Measurements from ENCODE around the gene XG. TPM values are rescaled to one million over a fixed set of nuclear protein-coding genes. Genes with fewer than 3 reads are reported as not detected.

Gene XG
- total RNA-seq, 1 experiment from 2014 or later = 1.0 TPM

DNA sequence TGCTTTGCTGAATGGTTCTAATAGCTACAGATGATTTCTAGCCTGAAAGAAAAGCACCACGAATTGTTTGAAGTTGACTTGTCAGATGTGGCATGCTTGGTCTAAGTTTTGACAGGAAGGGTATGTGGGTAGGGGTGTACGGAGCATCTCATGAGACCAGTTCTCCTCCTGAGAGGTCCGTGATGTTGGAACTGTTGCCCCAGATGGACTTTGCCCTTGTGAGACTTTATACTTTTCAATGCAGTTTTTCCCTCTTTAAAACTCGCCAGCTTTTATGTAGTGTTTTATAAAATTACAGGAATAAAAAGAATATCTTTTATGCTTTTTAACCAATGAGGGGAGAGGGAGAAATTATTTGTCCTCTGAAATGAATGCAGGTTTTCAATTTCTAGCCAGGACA is 16.6 kb upstream of the XG start:
- Mint-ChIP-seq H3K9me3 (peaks cover 11% of the 10 kb centered on the region), H3K4me1 (no peaks in the 10 kb centered on the region), H3K27ac (no peak overlapping the region), H3K27me3 (ENCODE audit: low read depth) (no peaks in the 10 kb centered on the region; the same call in 1 of the 2 replicates), H3K36me3 (peaks cover 27% of the 10 kb centered on the region), H3K4me3 (no peak overlapping the region)
- DNase-seq (ENCODE audit: low spot score) = no peak
- TF ChIP-seq, protein P1, sequence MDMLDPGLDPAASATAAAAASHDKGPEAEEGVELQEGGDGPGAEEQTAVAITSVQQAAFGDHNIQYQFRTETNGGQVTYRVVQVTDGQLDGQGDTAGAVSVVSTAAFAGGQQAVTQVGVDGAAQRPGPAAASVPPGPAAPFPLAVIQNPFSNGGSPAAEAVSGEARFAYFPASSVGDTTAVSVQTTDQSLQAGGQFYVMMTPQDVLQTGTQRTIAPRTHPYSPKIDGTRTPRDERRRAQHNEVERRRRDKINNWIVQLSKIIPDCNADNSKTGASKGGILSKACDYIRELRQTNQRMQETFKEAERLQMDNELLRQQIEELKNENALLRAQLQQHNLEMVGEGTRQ (CRISPR knock-in tag; IDR thresholded peaks at IDR 0.05) = no peak
- no peak for TF ChIP-seq JAZF1 (CRISPR knock-in tag; IDR thresholded peaks at IDR 0.05)
- no peak for TF ChIP-seq TEAD4 (CRISPR knock-in tag; IDR thresholded peaks at IDR 0.05)
- no peak for TF ChIP-seq CREM (CRISPR knock-in tag; IDR thresholded peaks at IDR 0.05)
- no peak for TF ChIP-seq GABPB1 (CRISPR knock-in tag; IDR thresholded peaks at IDR 0.05)
- no peak for TF ChIP-seq SP1 (CRISPR knock-in tag; conservative IDR thresholded peaks at IDR 0.05)
- TF ChIP-seq, protein P2, sequence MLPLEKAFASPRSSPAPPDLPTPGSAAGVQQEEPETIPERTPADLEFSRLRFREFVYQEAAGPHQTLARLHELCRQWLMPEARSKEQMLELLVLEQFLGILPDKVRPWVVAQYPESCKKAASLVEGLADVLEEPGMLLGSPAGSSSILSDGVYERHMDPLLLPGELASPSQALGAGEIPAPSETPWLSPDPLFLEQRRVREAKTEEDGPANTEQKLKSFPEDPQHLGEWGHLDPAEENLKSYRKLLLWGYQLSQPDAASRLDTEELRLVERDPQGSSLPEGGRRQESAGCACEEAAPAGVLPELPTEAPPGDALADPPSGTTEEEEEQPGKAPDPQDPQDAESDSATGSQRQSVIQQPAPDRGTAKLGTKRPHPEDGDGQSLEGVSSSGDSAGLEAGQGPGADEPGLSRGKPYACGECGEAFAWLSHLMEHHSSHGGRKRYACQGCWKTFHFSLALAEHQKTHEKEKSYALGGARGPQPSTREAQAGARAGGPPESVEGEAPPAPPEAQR (CRISPR knock-in tag; IDR thresholded peaks at IDR 0.05) = no peak
- TF ChIP-seq, protein P3, sequence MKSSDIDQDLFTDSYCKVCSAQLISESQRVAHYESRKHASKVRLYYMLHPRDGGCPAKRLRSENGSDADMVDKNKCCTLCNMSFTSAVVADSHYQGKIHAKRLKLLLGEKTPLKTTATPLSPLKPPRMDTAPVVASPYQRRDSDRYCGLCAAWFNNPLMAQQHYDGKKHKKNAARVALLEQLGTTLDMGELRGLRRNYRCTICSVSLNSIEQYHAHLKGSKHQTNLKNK (CRISPR knock-in tag; IDR thresholded peaks at IDR 0.05) = no peak
- TF ChIP-seq ZNF416 (CRISPR knock-in tag; IDR thresholded peaks at IDR 0.05) = no peak
- TF ChIP-seq NR1H2 (CRISPR knock-in tag; IDR thresholded peaks at IDR 0.05) = no peak
- no peak for TF ChIP-seq SMAD3 (CRISPR knock-in tag; IDR thresholded peaks at IDR 0.05; ENCODE audit: borderline replicate concordance)
- no peak for TF ChIP-seq ZNF317 (CRISPR knock-in tag; IDR thresholded peaks at IDR 0.05; ENCODE audit: borderline replicate concordance, low read depth)
- TF ChIP-seq, protein P4, sequence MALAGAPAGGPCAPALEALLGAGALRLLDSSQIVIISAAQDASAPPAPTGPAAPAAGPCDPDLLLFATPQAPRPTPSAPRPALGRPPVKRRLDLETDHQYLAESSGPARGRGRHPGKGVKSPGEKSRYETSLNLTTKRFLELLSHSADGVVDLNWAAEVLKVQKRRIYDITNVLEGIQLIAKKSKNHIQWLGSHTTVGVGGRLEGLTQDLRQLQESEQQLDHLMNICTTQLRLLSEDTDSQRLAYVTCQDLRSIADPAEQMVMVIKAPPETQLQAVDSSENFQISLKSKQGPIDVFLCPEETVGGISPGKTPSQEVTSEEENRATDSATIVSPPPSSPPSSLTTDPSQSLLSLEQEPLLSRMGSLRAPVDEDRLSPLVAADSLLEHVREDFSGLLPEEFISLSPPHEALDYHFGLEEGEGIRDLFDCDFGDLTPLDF (CRISPR knock-in tag; IDR thresholded peaks at IDR 0.05) = no peak
- TF ChIP-seq, protein P5, sequence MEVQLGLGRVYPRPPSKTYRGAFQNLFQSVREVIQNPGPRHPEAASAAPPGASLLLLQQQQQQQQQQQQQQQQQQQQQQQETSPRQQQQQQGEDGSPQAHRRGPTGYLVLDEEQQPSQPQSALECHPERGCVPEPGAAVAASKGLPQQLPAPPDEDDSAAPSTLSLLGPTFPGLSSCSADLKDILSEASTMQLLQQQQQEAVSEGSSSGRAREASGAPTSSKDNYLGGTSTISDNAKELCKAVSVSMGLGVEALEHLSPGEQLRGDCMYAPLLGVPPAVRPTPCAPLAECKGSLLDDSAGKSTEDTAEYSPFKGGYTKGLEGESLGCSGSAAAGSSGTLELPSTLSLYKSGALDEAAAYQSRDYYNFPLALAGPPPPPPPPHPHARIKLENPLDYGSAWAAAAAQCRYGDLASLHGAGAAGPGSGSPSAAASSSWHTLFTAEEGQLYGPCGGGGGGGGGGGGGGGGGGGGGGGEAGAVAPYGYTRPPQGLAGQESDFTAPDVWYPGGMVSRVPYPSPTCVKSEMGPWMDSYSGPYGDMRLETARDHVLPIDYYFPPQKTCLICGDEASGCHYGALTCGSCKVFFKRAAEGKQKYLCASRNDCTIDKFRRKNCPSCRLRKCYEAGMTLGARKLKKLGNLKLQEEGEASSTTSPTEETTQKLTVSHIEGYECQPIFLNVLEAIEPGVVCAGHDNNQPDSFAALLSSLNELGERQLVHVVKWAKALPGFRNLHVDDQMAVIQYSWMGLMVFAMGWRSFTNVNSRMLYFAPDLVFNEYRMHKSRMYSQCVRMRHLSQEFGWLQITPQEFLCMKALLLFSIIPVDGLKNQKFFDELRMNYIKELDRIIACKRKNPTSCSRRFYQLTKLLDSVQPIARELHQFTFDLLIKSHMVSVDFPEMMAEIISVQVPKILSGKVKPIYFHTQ (CRISPR knock-in tag; IDR thresholded peaks at IDR 0.05) = no peak
- no peak for TF ChIP-seq NFYB (CRISPR knock-in tag; conservative IDR thresholded peaks at IDR 0.05; ENCODE audit: low read depth)
- no peak for TF ChIP-seq OVOL2 (CRISPR knock-in tag; IDR thresholded peaks at IDR 0.05; ENCODE audit: borderline replicate concordance)
- CTCF ChIA-PET = no interaction called here
- ATAC-seq = no peak
- POLR2A ChIA-PET = no interaction called here

DNA sequence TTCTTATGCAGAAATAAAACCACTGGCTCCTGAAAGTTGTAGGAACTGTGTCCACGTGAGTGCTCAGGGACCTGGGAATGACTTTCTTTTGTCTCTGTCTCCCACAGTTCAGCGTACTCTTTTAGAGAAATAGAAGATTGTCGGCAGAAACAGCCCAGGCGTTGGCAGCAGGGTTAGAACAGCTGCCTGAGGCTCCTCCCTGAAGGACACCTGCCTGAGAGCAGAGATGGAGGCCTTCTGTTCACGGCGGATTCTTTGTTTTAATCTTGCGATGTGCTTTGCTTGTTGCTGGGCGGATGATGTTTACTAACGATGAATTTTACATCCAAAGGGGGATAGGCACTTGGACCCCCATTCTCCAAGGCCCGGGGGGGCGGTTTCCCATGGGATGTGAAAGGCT is 11.2 kb upstream of the XG start:
- Mint-ChIP-seq H3K27ac (no peak overlapping the region), H3K9me3 (peaks cover 3% of the 10 kb centered on the region; the same call in 1 of the 2 replicates), H3K4me3 (no peak overlapping the region), H3K4me1 (0 out of 2 replicates have a peak, but pooled peaks cover 4% of the 10 kb centered on the region), H3K36me3 (peaks cover 24% of the 10 kb centered on the region), H3K27me3 (ENCODE audit: low read depth) (no peaks in the 10 kb centered on the region)
- ATAC-seq = no peak
- ChIA-PET CTCF (no interaction called here), POLR2A (no interaction called here)
- TF ChIP-seq ZNF263 (CRISPR knock-in tag; IDR thresholded peaks at IDR 0.05; ENCODE audit: low read depth) (no peak), GABPB1 (CRISPR knock-in tag; IDR thresholded peaks at IDR 0.05) (no peak), SOX15 (CRISPR knock-in tag; IDR thresholded peaks at IDR 0.05) (no peak), ATF1 (CRISPR knock-in tag; IDR thresholded peaks at IDR 0.05) (no peak), JAZF1 (CRISPR knock-in tag; IDR thresholded peaks at IDR 0.05) (no peak)
- TF ChIP-seq, protein P2 (CRISPR knock-in tag; IDR thresholded peaks at IDR 0.05) = no peak
- TF ChIP-seq, protein P6, sequence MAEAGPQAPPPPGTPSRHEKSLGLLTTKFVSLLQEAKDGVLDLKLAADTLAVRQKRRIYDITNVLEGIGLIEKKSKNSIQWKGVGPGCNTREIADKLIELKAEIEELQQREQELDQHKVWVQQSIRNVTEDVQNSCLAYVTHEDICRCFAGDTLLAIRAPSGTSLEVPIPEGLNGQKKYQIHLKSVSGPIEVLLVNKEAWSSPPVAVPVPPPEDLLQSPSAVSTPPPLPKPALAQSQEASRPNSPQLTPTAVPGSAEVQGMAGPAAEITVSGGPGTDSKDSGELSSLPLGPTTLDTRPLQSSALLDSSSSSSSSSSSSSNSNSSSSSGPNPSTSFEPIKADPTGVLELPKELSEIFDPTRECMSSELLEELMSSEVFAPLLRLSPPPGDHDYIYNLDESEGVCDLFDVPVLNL (CRISPR knock-in tag; IDR thresholded peaks at IDR 0.05; ENCODE audit: borderline replicate concordance, low read depth) = no peak
- DNase-seq (ENCODE audit: low spot score) = no peak
